Trophoblast cell (in vitro differentiated cells and primary cell): ENCODE results near the gene DNAJC5G.

ENCODE experiments used
- DNase-seq, 2 donors: peaks; one replicate each; pipeline ENCODE4 v3.0.0-alpha.2; 2016
- H2AFZ ChIP-seq: 2 replicates; pipeline ENCODE4 v1.6.1; 2013; ENCODE audit warnings: low read length, moderate library complexity, mild to moderate bottlenecking; ENCODE audit not compliant: insufficient read depth, poor library complexity
- H2AK5ac ChIP-seq: 2 replicates; pipeline ENCODE4 v1.6.1; 2013; ENCODE audit warnings: mild to moderate bottlenecking, low read length
- H2BK120ac ChIP-seq: 2 replicates; pipeline ENCODE4 v1.6.1; 2013; ENCODE audit warnings: low read length, mild to moderate bottlenecking, moderate library complexity; ENCODE audit not compliant: insufficient read depth, poor library complexity
- H2BK12ac ChIP-seq: 2 replicates; pipeline ENCODE4 v1.6.1; 2013; ENCODE audit warnings: mild to moderate bottlenecking, low read length, moderate library complexity
- H2BK5ac ChIP-seq: 2 replicates; pipeline ENCODE4 v1.6.1; 2013; ENCODE audit warnings: low read length, low read depth, moderate library complexity, mild to moderate bottlenecking; ENCODE audit not compliant: poor library complexity
- H3K14ac ChIP-seq: 2 replicates; pipeline ENCODE4 v1.6.1; 2013; ENCODE audit warnings: mild to moderate bottlenecking, low read length
- H3K18ac ChIP-seq: 2 replicates; pipeline ENCODE4 v1.6.1; 2013; ENCODE audit warnings: mild to moderate bottlenecking, low read length
- H3K23ac ChIP-seq: 2 replicates; pipeline ENCODE4 v1.6.1; 2013; ENCODE audit warnings: low read length
- H3K27ac ChIP-seq: 2 replicates; pipeline ENCODE4 v1.5.1; 2013; ENCODE audit warnings: low read depth, mild to moderate bottlenecking, inconsistent platforms, low read length, moderate library complexity
- H3K27me3 ChIP-seq: 2 replicates; pipeline ENCODE4 v1.6.1; 2013; ENCODE audit warnings: inconsistent platforms, mild to moderate bottlenecking, low read length, moderate library complexity; ENCODE audit not compliant: insufficient read depth
- H3K36me3 ChIP-seq, 2 experiments: 1 replicate in 1 of 2; 2 replicates in 1 of 2; pipeline ENCODE4 v1.6.1; 2013; ENCODE audit warnings: low read length in 2 of 2, mild to moderate bottlenecking in 2 of 2, moderate library complexity in 1 of 2; ENCODE audit not compliant: insufficient read depth in 2 of 2, control insufficient read depth in 1 of 2
- H3K4ac ChIP-seq: 2 replicates; pipeline ENCODE4 v1.6.1; 2013; ENCODE audit warnings: low read depth, mild to moderate bottlenecking, low read length, moderate library complexity
- H3K4me1 ChIP-seq, 2 experiments: 1 replicate in 1 of 2; 2 replicates in 1 of 2; pipeline ENCODE4 v1.6.1; 2013; ENCODE audit warnings: low read length in 2 of 2, mild to moderate bottlenecking in 2 of 2, moderate library complexity in 1 of 2; ENCODE audit not compliant: insufficient read depth in 2 of 2, control insufficient read depth in 1 of 2
- H3K4me2 ChIP-seq: 2 replicates; pipeline ENCODE4 v1.6.1; 2013; ENCODE audit warnings: inconsistent platforms, mild to moderate bottlenecking, low read length, moderate library complexity
- H3K4me3 ChIP-seq: 2 replicates; pipeline ENCODE4 v1.5.1; 2013; ENCODE audit warnings: mild to moderate bottlenecking, low read depth, low read length, inconsistent platforms
- H3K79me1 ChIP-seq: one replicate; pipeline ENCODE4 v1.6.1; 2013; ENCODE audit warnings: low read length
- H3K79me2 ChIP-seq: 2 replicates; pipeline ENCODE4 v1.6.1; 2013; ENCODE audit warnings: low read length, mild to moderate bottlenecking; ENCODE audit not compliant: control insufficient read depth, insufficient read depth, poor library complexity
- H3K9ac ChIP-seq: 2 replicates; pipeline ENCODE4 v1.6.1; 2013; ENCODE audit warnings: mild to moderate bottlenecking, low read length
- H3K9me3 ChIP-seq: 2 replicates; pipeline ENCODE4 v1.6.1; 2013; ENCODE audit warnings: low read depth, mild to moderate bottlenecking, control low read depth, inconsistent platforms, low read length; ENCODE audit not compliant: insufficient read depth
- H4K12ac ChIP-seq: 2 replicates; pipeline ENCODE4 v1.6.1; 2013; ENCODE audit warnings: low read depth, mild to moderate bottlenecking, low read length, moderate library complexity
- H4K8ac ChIP-seq: 2 replicates; pipeline ENCODE4 v1.6.1; 2013; ENCODE audit warnings: low read depth, mild to moderate bottlenecking, low read length, moderate library complexity
- H4K91ac ChIP-seq: one replicate; pipeline ENCODE4 v1.6.1; 2013; ENCODE audit warnings: low read depth, mild to moderate bottlenecking, low read length, moderate library complexity
- WGBS: extraction: QIAGEN DNeasy Blood & Tissue Kit; methylation state at CpG from one replicate; pipeline ENCODE4 v1.1.7; 2013; ENCODE audit warnings: missing lambda C conversion rate; ENCODE audit not compliant: insufficient read length, insufficient coverage; ENCODE audit errors: extremely low coverage; 5-methylcytosine and 5-hydroxymethylcytosine counted together

Gene DNAJC5G

DNA sequence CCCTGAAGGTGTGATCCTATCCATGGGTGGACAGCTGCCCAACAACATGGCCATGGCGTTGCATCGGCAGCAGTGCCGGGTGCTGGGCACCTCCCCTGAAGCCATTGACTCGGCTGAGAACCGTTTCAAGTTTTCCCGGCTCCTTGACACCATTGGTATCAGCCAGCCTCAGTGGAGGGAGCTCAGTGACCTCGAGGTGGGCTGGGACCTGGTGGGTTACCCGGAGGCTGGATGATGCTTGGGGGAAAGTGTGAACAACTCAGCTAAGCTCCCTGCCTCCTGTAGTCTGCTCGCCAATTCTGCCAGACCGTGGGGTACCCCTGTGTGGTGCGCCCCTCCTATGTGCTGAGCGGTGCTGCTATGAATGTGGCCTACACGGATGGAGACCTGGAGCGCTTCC, 41.9 kb upstream of the DNAJC5G start:
- Histone ChIP-seq H2BK120ac (no peak overlapping the region), H4K91ac (no peak overlapping the region), H3K4me2 (no peak overlapping the region), H2BK5ac (no peak overlapping the region), H3K4ac (no peak overlapping the region), H2AK5ac (no peak overlapping the region), H3K14ac (no peak overlapping the region), H3K4me1 (no peaks in the 10 kb centered on the region), H3K9me3 (peaks cover 6% of the 10 kb centered on the region), H4K8ac (no peak overlapping the region), H3K36me3 (peaks cover 76 to 81% of the 10 kb centered on the region in 2 experiments), H3K18ac (no peak overlapping the region), H4K12ac (no peak overlapping the region), H3K9ac (no peak overlapping the region), H3K27ac (no peak overlapping the region), H3K79me2 (no peaks in the 10 kb centered on the region), H3K23ac (no peak overlapping the region), H3K79me1 (no peaks in the 10 kb centered on the region), H2AFZ (no peak overlapping the region), H3K4me3 (no peak overlapping the region), H2BK12ac (no peak overlapping the region), H3K27me3 (no peaks in the 10 kb centered on the region)
- DNase-seq: no peak
- no CpG with 5 or more reads among the region's 14 CpGs for WGBS

DNA sequence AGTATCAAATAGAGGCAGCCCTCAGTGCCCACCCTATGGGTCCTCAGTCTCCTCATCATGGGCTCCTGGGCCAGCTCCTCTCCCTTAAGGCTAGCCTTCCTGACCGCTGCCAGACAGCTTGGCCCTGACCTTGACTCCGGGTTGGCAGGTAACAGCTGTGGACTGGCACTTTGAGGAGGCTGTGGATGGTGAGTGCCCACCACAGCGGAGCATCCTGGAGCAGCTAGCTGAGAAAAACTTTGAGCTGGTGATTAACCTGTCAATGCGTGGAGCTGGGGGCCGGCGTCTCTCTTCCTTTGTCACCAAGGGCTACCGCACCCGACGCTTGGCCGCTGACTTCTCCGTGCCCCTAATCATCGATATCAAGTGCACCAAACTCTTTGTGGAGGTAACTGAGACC, 39.1 kb upstream of the DNAJC5G start:
- no peak overlapping the region for H3K4me3 ChIP-seq
- H3K36me3 ChIP-seq: peaks cover 91 to 94% of the 10 kb centered on the region in 2 experiments
- no peaks in the 10 kb centered on the region for H3K4me1 ChIP-seq
- H4K8ac ChIP-seq: no peak overlapping the region
- no peak overlapping the region for H3K14ac ChIP-seq
- H3K9ac ChIP-seq: no peak overlapping the region
- H3K18ac ChIP-seq: no peak overlapping the region
- no peak overlapping the region for H4K12ac ChIP-seq
- H3K27ac ChIP-seq: no peak overlapping the region
- H3K4me2 ChIP-seq: no peak overlapping the region
- no CpG with 5 or more reads among the region's 12 CpGs for WGBS
- H2AFZ ChIP-seq: no peak overlapping the region
- no peak overlapping the region for H2BK5ac ChIP-seq
- peaks cover 9% of the 10 kb centered on the region for H3K9me3 ChIP-seq
- no peak overlapping the region for H4K91ac ChIP-seq
- no peaks in the 10 kb centered on the region for H3K79me1 ChIP-seq
- DNase-seq: no peak
- no peak overlapping the region for H2AK5ac ChIP-seq
- H2BK12ac ChIP-seq: no peak overlapping the region
- no peaks in the 10 kb centered on the region for H3K79me2 ChIP-seq
- H3K23ac ChIP-seq: no peak overlapping the region
- H3K27me3 ChIP-seq: no peaks in the 10 kb centered on the region
- no peak overlapping the region for H2BK120ac ChIP-seq
- no peak overlapping the region for H3K4ac ChIP-seq

DNA sequence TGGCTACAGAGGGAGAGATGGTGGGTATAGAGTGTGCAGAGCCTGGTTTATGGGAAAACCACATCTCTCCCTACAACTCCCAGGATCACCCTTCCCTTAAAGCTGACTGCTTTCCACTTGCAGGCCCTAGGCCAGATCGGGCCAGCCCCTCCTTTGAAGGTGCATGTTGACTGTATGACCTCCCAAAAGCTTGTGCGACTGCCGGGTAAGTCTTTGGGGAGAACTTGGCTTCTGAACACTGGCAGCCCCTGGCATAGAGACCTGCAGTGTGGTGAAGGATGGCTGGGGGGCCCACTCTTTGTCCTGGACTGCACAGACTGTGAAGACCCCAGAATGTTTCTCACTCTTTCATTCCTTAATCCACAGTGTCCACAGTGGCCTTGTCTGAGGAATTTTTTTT, 38.6 kb upstream of the DNAJC5G start:
- Histone ChIP-seq H3K4ac (no peak overlapping the region), H3K4me2 (no peak overlapping the region), H3K27ac (no peak overlapping the region), H2AK5ac (no peak overlapping the region), H3K9ac (no peak overlapping the region), H2BK120ac (no peak overlapping the region), H2AFZ (no peak overlapping the region), H3K4me3 (no peak overlapping the region), H3K79me1 (no peaks in the 10 kb centered on the region), H3K18ac (no peak overlapping the region), H2BK12ac (no peak overlapping the region), H2BK5ac (no peak overlapping the region), H3K9me3 (peaks cover 9% of the 10 kb centered on the region), H4K12ac (no peak overlapping the region), H3K27me3 (no peaks in the 10 kb centered on the region), H4K8ac (no peak overlapping the region), H3K14ac (no peak overlapping the region), H3K79me2 (no peaks in the 10 kb centered on the region), H3K23ac (no peak overlapping the region), H3K36me3 (peaks cover 93 to 94% of the 10 kb centered on the region in 2 experiments), H3K4me1 (no peaks in the 10 kb centered on the region), H4K91ac (no peak overlapping the region)
- WGBS: no CpG with 5 or more reads among the region's 3 CpGs
- no peak for DNase-seq

DNA sequence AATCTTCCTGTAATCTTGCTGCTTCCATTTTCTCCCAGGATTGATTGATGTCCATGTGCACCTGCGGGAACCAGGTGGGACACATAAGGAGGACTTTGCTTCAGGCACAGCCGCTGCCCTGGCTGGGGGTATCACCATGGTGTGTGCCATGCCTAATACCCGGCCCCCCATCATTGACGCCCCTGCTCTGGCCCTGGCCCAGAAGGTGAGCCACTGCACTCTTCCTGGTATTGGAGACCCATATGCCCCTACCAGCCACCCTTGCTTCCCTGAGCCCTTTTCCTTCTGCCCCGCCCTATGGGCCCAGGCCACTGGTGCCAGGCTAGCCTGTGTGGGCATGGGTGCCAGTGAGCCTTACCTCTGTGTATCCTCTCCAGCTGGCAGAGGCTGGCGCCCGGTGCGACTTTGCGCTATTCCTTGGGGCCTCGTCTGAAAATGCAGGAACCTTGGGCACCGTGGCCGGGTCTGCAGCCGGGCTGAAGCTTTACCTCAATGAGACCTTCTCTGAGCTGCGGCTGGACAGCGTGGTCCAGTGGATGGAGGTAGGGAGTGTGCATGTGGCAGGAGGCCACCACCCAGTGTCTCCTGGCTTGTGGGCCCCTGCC, 37.8 kb upstream of the DNAJC5G start:
- Histone ChIP-seq H2BK120ac (no peak overlapping the region), H3K4me2 (no peak overlapping the region), H3K36me3 (peaks cover 93 to 94% of the 10 kb centered on the region in 2 experiments), H3K27ac (no peak overlapping the region), H3K23ac (no peak overlapping the region), H3K14ac (no peak overlapping the region), H4K91ac (no peak overlapping the region), H4K8ac (no peak overlapping the region), H3K79me2 (no peaks in the 10 kb centered on the region), H3K18ac (no peak overlapping the region), H3K4me1 (no peaks in the 10 kb centered on the region), H3K9me3 (peaks cover 8% of the 10 kb centered on the region), H3K4me3 (no peak overlapping the region), H2BK5ac (no peak overlapping the region), H3K79me1 (no peaks in the 10 kb centered on the region), H3K4ac (no peak overlapping the region), H2AK5ac (no peak overlapping the region), H2AFZ (no peak overlapping the region), H2BK12ac (no peak overlapping the region), H4K12ac (no peak overlapping the region), H3K27me3 (no peaks in the 10 kb centered on the region), H3K9ac (no peak overlapping the region)
- DNase-seq: no peak
- no CpG with 5 or more reads among the region's 15 CpGs for WGBS
